Measurements from ENCODE around the gene PFKP.

The PFKP gene

DNA sequence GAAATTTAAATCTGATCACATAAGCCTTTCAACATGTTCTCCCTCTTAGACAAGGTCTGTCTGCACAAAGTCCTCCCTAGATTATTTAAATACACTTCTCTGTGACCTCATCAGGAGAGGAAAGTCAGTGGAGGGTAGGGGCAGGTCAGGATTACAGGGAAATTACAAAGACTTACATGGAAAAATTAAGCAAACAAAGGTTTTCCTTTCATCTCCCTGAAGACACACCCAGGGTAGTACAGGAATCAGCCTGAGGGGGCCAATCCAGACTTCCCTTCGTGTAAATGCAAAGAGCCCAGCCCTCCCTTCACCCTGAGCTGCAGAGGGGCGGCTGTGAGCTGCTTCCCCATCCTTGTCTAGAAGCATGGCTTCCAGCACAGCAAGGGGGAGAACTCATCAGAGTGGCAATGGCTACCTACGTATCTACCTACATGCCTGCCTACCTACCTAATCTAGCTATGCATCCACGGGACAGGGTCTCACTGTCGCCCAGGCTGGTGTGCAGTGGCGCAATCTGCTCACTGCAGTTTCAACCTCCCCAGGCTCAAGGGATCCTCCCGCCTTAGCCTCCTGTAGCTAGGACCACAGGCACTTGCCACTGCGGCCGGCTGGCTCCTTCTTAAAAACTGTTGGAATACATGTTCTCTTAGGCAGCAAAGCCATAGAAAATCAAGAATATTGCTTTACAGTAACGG lies 72.0 kb downstream of the PFKP start:
- H3F3A ChIP-seq (ENCODE audit: control insufficient read depth, insufficient read depth) = peaks cover 9% of the 10 kb centered on the region; the same call in 1 of the 2 replicates
- H3K4me1 ChIP-seq (ENCODE audit: control insufficient read depth, low read length) = no peaks in the 10 kb centered on the region
- no peaks in the 10 kb centered on the region for H3K9me3 ChIP-seq (ENCODE audit: control insufficient read depth, insufficient read depth, low read length)
- peaks cover 82% of the 10 kb centered on the region for H3K36me3 ChIP-seq (ENCODE audit: control insufficient read depth, low read length)
- no peaks in the 10 kb centered on the region for H3K79me2 ChIP-seq (ENCODE audit: control insufficient read depth, low read length)
- no peaks in the 10 kb centered on the region for H3K9me2 ChIP-seq (replicated peaks; ENCODE audit: control insufficient read depth, low read length)
- H3K27me3 ChIP-seq (ENCODE audit: control insufficient read depth, low read length) = no peaks in the 10 kb centered on the region
- no peak overlapping the region for H3K27ac ChIP-seq (ENCODE audit: low read depth, low read length)
- H4K20me1 ChIP-seq (ENCODE audit: control insufficient read depth, insufficient read depth, low read depth, low read length) = no peaks in the 10 kb centered on the region
- TF ChIP-seq EZH2phosphoT487 (IDR thresholded peaks at IDR 0.05; ENCODE audit: borderline replicate concordance, low read length) (no peak), CTCF (IDR thresholded peaks at IDR 0.05; ENCODE audit: low read depth, low read length, poor library complexity, severe bottlenecking) (no peak)
- no peak overlapping the region for H3K4me2 ChIP-seq (ENCODE audit: low read length)
- H3K4me3 ChIP-seq (ENCODE audit: low read length) = no peak overlapping the region

DNA sequence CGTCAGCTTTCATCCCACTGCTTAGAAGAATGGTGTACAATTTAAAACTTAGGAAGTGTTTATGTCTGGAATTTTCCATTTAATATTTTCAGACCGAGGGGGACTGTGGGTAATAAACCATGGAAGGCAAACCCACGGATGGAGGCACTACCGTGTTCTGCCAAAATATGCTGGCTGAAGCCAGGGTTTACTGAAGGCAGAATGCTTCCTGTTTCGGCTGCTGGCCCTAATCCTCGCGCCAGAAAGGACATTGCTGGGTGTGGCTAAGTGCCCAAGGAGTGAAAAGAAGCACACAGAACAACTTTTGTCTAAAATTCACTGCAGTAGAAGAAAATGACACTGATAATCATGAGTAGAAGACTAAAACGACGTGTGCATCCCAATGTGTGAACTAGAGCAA lies 72.9 kb downstream of the PFKP start:
- Histone ChIP-seq H3K4me3 (ENCODE audit: low read length) (no peak overlapping the region), H3K9me2 (replicated peaks; ENCODE audit: control insufficient read depth, low read length) (no peaks in the 10 kb centered on the region), H3K27me3 (ENCODE audit: control insufficient read depth, low read length) (no peaks in the 10 kb centered on the region), H3K36me3 (ENCODE audit: control insufficient read depth, low read length) (peaks cover 78% of the 10 kb centered on the region), H3K4me1 (ENCODE audit: control insufficient read depth, low read length) (no peaks in the 10 kb centered on the region), H3K27ac (ENCODE audit: low read depth, low read length) (no peak overlapping the region), H3K79me2 (ENCODE audit: control insufficient read depth, low read length) (no peaks in the 10 kb centered on the region), H3F3A (ENCODE audit: control insufficient read depth, insufficient read depth) (peaks cover 9% of the 10 kb centered on the region; the same call in 1 of the 2 replicates), H3K4me2 (ENCODE audit: low read length) (no peak overlapping the region), H4K20me1 (ENCODE audit: control insufficient read depth, insufficient read depth, low read depth, low read length) (no peaks in the 10 kb centered on the region), H3K9me3 (ENCODE audit: control insufficient read depth, insufficient read depth, low read length) (no peaks in the 10 kb centered on the region)
- TF ChIP-seq CTCF (IDR thresholded peaks at IDR 0.05; ENCODE audit: low read depth, low read length, poor library complexity, severe bottlenecking) (no peak), EZH2phosphoT487 (IDR thresholded peaks at IDR 0.05; ENCODE audit: borderline replicate concordance, low read length) (no peak)

DNA sequence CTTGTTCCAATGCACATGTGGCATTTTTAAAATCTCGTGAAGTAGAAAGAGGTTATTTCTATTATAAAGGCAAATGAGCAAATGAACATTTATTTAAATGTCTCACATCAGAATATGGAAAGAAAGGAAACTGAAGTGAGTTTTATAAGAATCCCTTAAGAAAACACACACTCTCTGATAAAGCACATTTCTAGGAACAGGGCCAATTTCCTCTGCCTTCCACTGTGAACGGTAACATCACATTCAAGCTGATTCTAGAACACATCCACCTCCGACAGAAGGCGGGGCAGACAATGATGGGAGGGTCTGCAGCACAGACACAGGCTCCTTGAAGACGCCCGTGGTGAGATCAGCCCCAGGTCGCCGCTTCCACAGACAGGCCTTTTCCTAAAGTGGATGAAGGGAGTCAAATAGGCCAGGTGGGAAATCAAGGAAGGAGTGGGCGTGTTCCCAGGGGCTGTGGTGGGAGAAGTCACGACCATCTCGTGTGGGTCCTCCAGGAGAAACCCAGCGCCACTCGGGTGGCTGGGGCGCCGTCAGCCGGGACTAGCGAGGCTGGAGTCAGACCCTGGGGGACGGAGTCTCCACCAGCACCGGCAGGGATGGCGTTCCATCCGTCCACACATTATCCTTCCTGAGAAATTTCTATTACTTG lies 74.1 kb downstream of the PFKP start:
- TF ChIP-seq CTCF (IDR thresholded peaks at IDR 0.05; ENCODE audit: low read depth, low read length, poor library complexity, severe bottlenecking) = no peak
- Histone ChIP-seq H3K9me2 (replicated peaks; ENCODE audit: control insufficient read depth, low read length) (no peaks in the 10 kb centered on the region), H3K4me2 (ENCODE audit: low read length) (no peak overlapping the region), H3K9me3 (ENCODE audit: control insufficient read depth, insufficient read depth, low read length) (no peaks in the 10 kb centered on the region), H3K27ac (ENCODE audit: low read depth, low read length) (no peak overlapping the region), H3K4me1 (ENCODE audit: control insufficient read depth, low read length) (no peaks in the 10 kb centered on the region), H3K36me3 (ENCODE audit: control insufficient read depth, low read length) (peaks cover 76% of the 10 kb centered on the region), H3K27me3 (ENCODE audit: control insufficient read depth, low read length) (no peaks in the 10 kb centered on the region), H4K20me1 (ENCODE audit: control insufficient read depth, insufficient read depth, low read depth, low read length) (no peaks in the 10 kb centered on the region), H3K4me3 (ENCODE audit: low read length) (no peak overlapping the region), H3F3A (ENCODE audit: control insufficient read depth, insufficient read depth) (peaks cover 9% of the 10 kb centered on the region; the same call in 1 of the 2 replicates), H3K79me2 (ENCODE audit: control insufficient read depth, low read length) (no peaks in the 10 kb centered on the region)

Measured in DOHH2 (cell line).